ENCODE data around the gene IFNB1.

Gene IFNB1

GRCh38 chr9:21077781-21078180 lies at the start of gene IFNB1:
Gene IFNB1 (minus strand): TSS chr9:21077942. CDS start chr9:21077869, 73 bp downstream.
- no peak for DNase-seq

- no peak for DNase-seq
These were observed 44.0 kb upstream of the IFNB1 start for GRCh38 chr9:21121595-21122251.

- DNase-seq = no peak
These were observed 43.3 kb upstream of the IFNB1 start for GRCh38 chr9:21121079-21121478.

- DNase-seq = no peak
These were observed 41.5 kb upstream of the IFNB1 start for GRCh38 chr9:21119093-21119770.

- DNase-seq = no peak
These were observed 36.6 kb upstream of the IFNB1 start for GRCh38 chr9:21114311-21114710.

GRCh38 chr9:21110708-21111576 lies 33.2 kb upstream of the IFNB1 start:
- no peak for DNase-seq

GRCh38 chr9:21104787-21105186 lies 27.0 kb upstream of the IFNB1 start:
- no peak for DNase-seq

GRCh38 chr9:21102305-21102704 lies 24.6 kb upstream of the IFNB1 start:
- no peak for DNase-seq

GRCh38 chr9:21097817-21098216 lies 20.1 kb upstream of the IFNB1 start:
- DNase-seq = no peak

- no peak for DNase-seq
These were observed 19.1 kb upstream of the IFNB1 start for GRCh38 chr9:21096901-21097255.

GRCh38 chr9:21096172-21096900 lies 18.6 kb upstream of the IFNB1 start:
- no peak for DNase-seq

GRCh38 chr9:21095561-21095960 lies 17.8 kb upstream of the IFNB1 start:
- no peak for DNase-seq

- no peak for DNase-seq
These were observed 8.8 kb upstream of the IFNB1 start for GRCh38 chr9:21086538-21086937.

GRCh38 chr9:21085005-21085404 lies 7.3 kb upstream of the IFNB1 start:
- DNase-seq = no peak

- no peak for DNase-seq
These were observed 6.6 kb upstream of the IFNB1 start for GRCh38 chr9:21084242-21084850.

GRCh38 chr9:21082671-21083070 lies 4.9 kb upstream of the IFNB1 start:
- no peak for DNase-seq

- DNase-seq = no peak
These were observed 4.3 kb upstream of the IFNB1 start for GRCh38 chr9:21081999-21082398.

GRCh38 chr9:21081451-21081850 lies 3.7 kb upstream of the IFNB1 start:
- DNase-seq = no peak

GRCh38 chr9:21080793-21081192 lies 3.1 kb upstream of the IFNB1 start:
- no peak for DNase-seq

GRCh38 chr9:21078702-21079101 lies 960 bp upstream of the IFNB1 start:
- DNase-seq = no peak

GRCh38 chr9:21075484-21075883 lies 2.3 kb downstream of the IFNB1 start:
- DNase-seq = no peak

- no peak for DNase-seq
These were observed 6.8 kb downstream of the IFNB1 start for GRCh38 chr9:21070906-21071305.

GRCh38 chr9:21070171-21070571 lies 7.6 kb downstream of the IFNB1 start:
- DNase-seq = no peak
